ENCODE measurements around the gene OR4D9. TPM values are rescaled to one million over a fixed set of nuclear protein-coding genes. Genes with fewer than 3 reads are reported as not detected.

OR4D9 gene
- polyA plus RNA-seq, 1 of the 3 experiments (the other 2 are of a cell fraction) = not detected

GRCh38 chr11:59553323-59553722 lies 42.0 kb downstream of the OR4D9 start:
- Histone ChIP-seq H3K9me2 (no peaks in the 10 kb centered on the region), H3F3A (replicated peaks; ENCODE audit: insufficient read depth) (peaks cover 60% of the 10 kb centered on the region), H3K27me3 (ENCODE audit: insufficient read depth) (no peaks in the 10 kb centered on the region), H3K4me1 (ENCODE audit: control insufficient read depth in 1 of 2, insufficient read depth in 2 of 2, low read depth in 1 of 2, low read length in 1 of 2) (peaks cover 0 to 7% of the 10 kb centered on the region in 2 experiments; a peak in 2 of 4 replicates), H3K4me2 (no peak overlapping the region), H3K9ac (no peak overlapping the region), H3K79me2 (ENCODE audit: insufficient read depth) (no peaks in the 10 kb centered on the region), H3K9me3 (no peaks in the 10 kb centered on the region), H3K36me3 (replicated peaks in 1 of 2; ENCODE audit: control insufficient read depth in 1 of 2, insufficient read depth in 2 of 2, low read length in 1 of 2) (no peaks in the 10 kb centered on the region), H4K20me1 (ENCODE audit: insufficient read depth) (no peaks in the 10 kb centered on the region), H3K27ac (ENCODE audit: low read depth in 2 of 2, low read length in 1 of 2) (no peak overlapping the region), H2AFZ (ENCODE audit: low read depth) (no peak overlapping the region), H3K4me3 (ENCODE audit: low read depth in 2 of 2, low read length in 1 of 2) (no peak overlapping the region)
- ChIA-PET POLR2A (no interaction called here), CTCF (no interaction called here)
- DNase-seq = no peak
- TF ChIP-seq ZBTB33 (IDR thresholded peaks at IDR 0.05; ENCODE audit: borderline replicate concordance, low read depth) (no peak), EZH2phosphoT487 (IDR thresholded peaks at IDR 0.05; ENCODE audit: borderline replicate concordance, low read depth) (no peak), MEF2A (IDR thresholded peaks at IDR 0.05; ENCODE audit: borderline replicate concordance, low read depth) (no peak), FOXJ3 (CRISPR knock-in tag; IDR thresholded peaks at IDR 0.05) (no peak), USF2 (IDR thresholded peaks at IDR 0.05; ENCODE audit: borderline replicate concordance, low read depth, low read length) (no peak), POLR2AphosphoS5 (IDR thresholded peaks at IDR 0.05; ENCODE audit: low read depth, low read length) (no peak), IRF3 (IDR thresholded peaks at IDR 0.05; ENCODE audit: low read depth, low read length) (no peak), CTCF (IDR thresholded peaks at IDR 0.05) (no peak), TAF1 (IDR thresholded peaks at IDR 0.05; ENCODE audit: borderline replicate concordance, low read depth, low read length) (no peak), RXRA (IDR thresholded peaks at IDR 0.05; ENCODE audit: borderline replicate concordance, low read depth) (no peak)
- 97% methylated on average over 21 of the region's 21 CpGs for WGBS (ENCODE audit: low lambda C conversion rate)
